NCI-H510A (cell line): Measurements from ENCODE around the gene RBM23.
"Not testable (repeated sequence)": the region's sequence is repeated elsewhere in the genome, so short reads cannot be mapped to it uniquely, and the experiment has no call there.

ENCODE experiments used
- DNase-seq: peaks from one replicate; lab custom pipeline; 2025; lab: John Stamatoyannopoulos, UW

Gene RBM23

GRCh38 chr14:22915886-22916521 is 2.9 kb downstream of the RBM23 start:
- no peak for DNase-seq

GRCh38 chr14:22914836-22915235 is 4.1 kb downstream of the RBM23 start:
- not testable (repeated sequence) for DNase-seq

- DNase-seq = no peak
Measured at GRCh38 chr14:22910916-22911315, 8.0 kb downstream of the RBM23 start.

- no peak for DNase-seq
Measured at GRCh38 chr14:22908601-22909000, 10.3 kb downstream of the RBM23 start.

GRCh38 chr14:22907429-22907828 is 11.5 kb downstream of the RBM23 start:
- DNase-seq = no peak

- no peak for DNase-seq
Measured at GRCh38 chr14:22906073-22906472, 12.9 kb downstream of the RBM23 start.

- no peak for DNase-seq
Measured at GRCh38 chr14:22905627-22906026, 13.3 kb downstream of the RBM23 start.

GRCh38 chr14:22903742-22904087 is 15.2 kb downstream of the RBM23 start:
- no peak for DNase-seq

- no peak for DNase-seq
Measured at GRCh38 chr14:22901799-22902198, 17.1 kb downstream of the RBM23 start.

GRCh38 chr14:22900081-22900799 is 18.7 kb downstream of the RBM23 start:
- DNase-seq = no peak

- no peak for DNase-seq
Measured at GRCh38 chr14:22898302-22899090, 20.5 kb downstream of the RBM23 start.

GRCh38 chr14:22897357-22897756 is 21.6 kb downstream of the RBM23 start:
- DNase-seq = no peak

GRCh38 chr14:22896760-22897159 is 22.2 kb downstream of the RBM23 start:
- DNase-seq = no peak

- DNase-seq = no peak
Measured at GRCh38 chr14:22896356-22896755, 22.6 kb downstream of the RBM23 start.

GRCh38 chr14:22895402-22895801 is 23.5 kb downstream of the RBM23 start:
- DNase-seq = no peak

- DNase-seq = no peak
Measured at GRCh38 chr14:22893706-22894105, 25.2 kb downstream of the RBM23 start.

- no peak for DNase-seq
Measured at GRCh38 chr14:22892488-22892887, 26.5 kb downstream of the RBM23 start.

GRCh38 chr14:22890416-22890815 is 28.5 kb downstream of the RBM23 start:
- no peak for DNase-seq

GRCh38 chr14:22888662-22889061 is 30.3 kb downstream of the RBM23 start:
- DNase-seq = no peak

- no peak for DNase-seq
Measured at GRCh38 chr14:22887990-22888378, 31.0 kb downstream of the RBM23 start.

GRCh38 chr14:22887260-22887989 is 31.5 kb downstream of the RBM23 start:
- peak; percentile 84 for DNase-seq

- peak; percentile 75 for DNase-seq
Measured at GRCh38 chr14:22886500-22887259, 32.3 kb downstream of the RBM23 start.
